Colonic mucosa (tissue), 4 donors: Measurements from ENCODE around the gene MORC1. TPM values are rescaled to one million over a fixed set of nuclear protein-coding genes. Genes with fewer than 3 reads are reported as not detected.
"Not testable (repeated sequence)": the region's sequence is repeated elsewhere in the genome, so short reads cannot be mapped to it uniquely, and the experiment has no call there.

Experiments used
- DNase-seq: peaks from one replicate; pipeline ENCODE4 v3.0.0-alpha.2; 2020
- H3K27ac ChIP-seq: fragments of 200-600 bp; one replicate; pipeline ENCODE4 v1.8.0; 2021
- H3K27me3 ChIP-seq: fragments of 200-600 bp; one replicate; pipeline ENCODE4 v1.8.0; 2021
- H3K36me3 ChIP-seq: fragments of 200-600 bp; one replicate; pipeline ENCODE4 v1.8.0; 2021
- H3K4me1 ChIP-seq: fragments of 200-600 bp; one replicate; pipeline ENCODE4 v1.8.0; 2021; ENCODE audit warnings: mild to moderate bottlenecking
- H3K4me3 ChIP-seq: fragments of 200-600 bp; one replicate; pipeline ENCODE4 v1.8.0; 2021
- H3K9ac ChIP-seq, 2 donors: one replicate each; pipeline ENCODE4 v1.7.0; 2013; ENCODE audit warnings: control low read depth in 2 of 2, low read depth in 2 of 2, low read length in 2 of 2
- H3K9me3 ChIP-seq: fragments of 200-600 bp; one replicate; pipeline ENCODE4 v1.8.0; 2021
- CTCF ChIP-seq: fragments of 200-600 bp; IDR thresholded peaks from one replicate; pipeline ENCODE4 v1.8.0; 2022; ENCODE audit warnings: antibody characterized with exemption, mild to moderate bottlenecking
- intact Hi-C: fragments of 100-400 bp; cut with DNase I; formaldehyde crosslinking; loops from one replicate; pipeline ENCODE4 v1.14.1; 2022
- total RNA-seq, 2 donors: library from RNA; stranded (reverse); fragmentation: NEBNext Ultra II Directional in 1 of 2; extraction: Animal tissue kit (Norgen Biotek cat#: 25700) in 1 of 2; gene quantifications; one replicate each; pipeline ENCODE4 v1.2.1, GENCODE V29; 2021
- donor health status: healthy.
- donor health status: DM: no; HTN: no; CAD: no.
- donor health status: DM: no; HTN: no; CAD: no.

Gene MORC1
- total RNA-seq, 2 donors from 2014 or later: not detected

GRCh38 chr3:109152320-109152719, 34.4 kb upstream of the MORC1 start:
- intact Hi-C loops: no loop called here
- no peak overlapping the region for H3K4me3 ChIP-seq
- peak overlapping the region; percentile 46 for H3K27ac ChIP-seq
- no peak for TF ChIP-seq CTCF
- no peaks in the 10 kb centered on the region for H3K27me3 ChIP-seq
- no peaks in the 10 kb centered on the region for H3K4me1 ChIP-seq
- no peaks in the 10 kb centered on the region for H3K9me3 ChIP-seq
- no peaks in the 10 kb centered on the region for H3K36me3 ChIP-seq
- no peak overlapping the region for H3K9ac ChIP-seq
- peak; percentile 39 for DNase-seq

GRCh38 chr3:109149078-109149477, 31.1 kb upstream of the MORC1 start:
- no peaks in the 10 kb centered on the region for H3K36me3 ChIP-seq
- H3K27me3 ChIP-seq: no peaks in the 10 kb centered on the region
- no peak overlapping the region for H3K9ac ChIP-seq
- no peak overlapping the region for H3K4me3 ChIP-seq
- no peaks in the 10 kb centered on the region for H3K4me1 ChIP-seq
- H3K9me3 ChIP-seq: no peaks in the 10 kb centered on the region
- no peak for TF ChIP-seq CTCF
- no peak overlapping the region for H3K27ac ChIP-seq
- no peak for DNase-seq
- intact Hi-C loops: no loop called here

GRCh38 chr3:109143646-109144045, 25.7 kb upstream of the MORC1 start:
- intact Hi-C loops: no loop called here
- H3K27me3 ChIP-seq: no peaks in the 10 kb centered on the region

GRCh38 chr3:109140318-109140717, 22.4 kb upstream of the MORC1 start:
- H3K27ac ChIP-seq: no peak overlapping the region
- intact Hi-C loops: no loop called here
- DNase-seq: no peak
- H3K27me3 ChIP-seq: no peaks in the 10 kb centered on the region
- H3K36me3 ChIP-seq: no peaks in the 10 kb centered on the region
- H3K9me3 ChIP-seq: no peaks in the 10 kb centered on the region
- H3K4me1 ChIP-seq: no peaks in the 10 kb centered on the region
- no peak overlapping the region for H3K4me3 ChIP-seq
- TF ChIP-seq CTCF: no peak
- H3K9ac ChIP-seq: no peak overlapping the region

More at GRCh38 chr3:109143646-109144045, 25.7 kb upstream of the MORC1 start:
- Histone ChIP-seq H3K36me3 (no peaks in the 10 kb centered on the region), H3K27ac (no peak overlapping the region), H3K4me1 (no peaks in the 10 kb centered on the region), H3K4me3 (no peak overlapping the region), H3K9me3 (no peaks in the 10 kb centered on the region), H3K9ac (no peak overlapping the region)
- DNase-seq: no peak
- no peak for TF ChIP-seq CTCF

GRCh38 chr3:109137761-109138160, 19.8 kb upstream of the MORC1 start:
- no peak for DNase-seq
- intact Hi-C loops: no loop called here
- no peak for TF ChIP-seq CTCF
- Histone ChIP-seq H3K36me3 (no peaks in the 10 kb centered on the region), H3K27me3 (no peaks in the 10 kb centered on the region), H3K4me1 (no peaks in the 10 kb centered on the region), H3K4me3 (no peak overlapping the region), H3K27ac (no peak overlapping the region), H3K9ac (no peak overlapping the region), H3K9me3 (no peaks in the 10 kb centered on the region)

GRCh38 chr3:109136523-109136922, 18.6 kb upstream of the MORC1 start, which contains the start of gene C3orf85:
TSS of gene C3orf85 (plus strand) at chr3:109136719. CDS start at chr3:109136848, 129 bp downstream.
- Histone ChIP-seq H3K9me3 (no peaks in the 10 kb centered on the region), H3K4me1 (no peaks in the 10 kb centered on the region), H3K9ac (peak within 1 kb of the TSS in 1 of 2 donors; percentile 38), H3K27ac (peak within 1 kb of the TSS; percentile 12), H3K4me3 (peak within 1 kb of the TSS; percentile 2), H3K27me3 (no peaks in the 10 kb centered on the region), H3K36me3 (no peaks in the 10 kb centered on the region)
- no peak for TF ChIP-seq CTCF
- intact Hi-C loops: no loop called here
- DNase-seq: no peak

- H3K27ac ChIP-seq: peak overlapping the region; percentile 67
- H3K9me3 ChIP-seq, H3K9ac ChIP-seq, H3K4me3 ChIP-seq, H3K36me3 ChIP-seq, DNase-seq, H3K27me3 ChIP-seq, H3K4me1 ChIP-seq, intact Hi-C loops: not testable (repeated sequence)
These were observed 15.5 kb upstream of the MORC1 start for GRCh38 chr3:109133474-109133816.
